AG04449 (cell line): ENCODE results near the gene POU6F1.

Experiments
- CTCF ChIA-PET: fragments of 350-600 bp; formaldehyde crosslinking; extraction: SDS; loops from one replicate; lab custom pipeline; 2021; ENCODE audit warnings: antibody characterized with exemption; lab: Yijun Ruan, JAX
- POLR2A ChIA-PET: fragments of 400-600, 350-600 bp; formaldehyde crosslinking; extraction: SDS; loops from one replicate; lab custom pipeline; 2020; ENCODE audit warnings: antibody characterized with exemption, inconsistent platforms; lab: Yijun Ruan, JAX
- DNase-seq: peaks from one replicate; pipeline ENCODE4 v3.0.0-alpha.2; 2010; ENCODE audit warnings: low read depth, low spot score
- H3K4me3 ChIP-seq: 2 replicates; pipeline ENCODE4 v1.5.1; 2011; ENCODE audit warnings: low read depth, mild to moderate bottlenecking, control low read depth, low read length
- TF ChIP-seq, protein P1 (sequence below): IDR thresholded peaks from one replicate; pipeline ENCODE4 v1.5.1; 2011; ENCODE audit warnings: mild to moderate bottlenecking, moderate library complexity, low read length, control low read depth, inconsistent platforms; ENCODE audit not compliant: insufficient read depth; ENCODE audit errors: missing control alignments

Gene POU6F1

DNA sequence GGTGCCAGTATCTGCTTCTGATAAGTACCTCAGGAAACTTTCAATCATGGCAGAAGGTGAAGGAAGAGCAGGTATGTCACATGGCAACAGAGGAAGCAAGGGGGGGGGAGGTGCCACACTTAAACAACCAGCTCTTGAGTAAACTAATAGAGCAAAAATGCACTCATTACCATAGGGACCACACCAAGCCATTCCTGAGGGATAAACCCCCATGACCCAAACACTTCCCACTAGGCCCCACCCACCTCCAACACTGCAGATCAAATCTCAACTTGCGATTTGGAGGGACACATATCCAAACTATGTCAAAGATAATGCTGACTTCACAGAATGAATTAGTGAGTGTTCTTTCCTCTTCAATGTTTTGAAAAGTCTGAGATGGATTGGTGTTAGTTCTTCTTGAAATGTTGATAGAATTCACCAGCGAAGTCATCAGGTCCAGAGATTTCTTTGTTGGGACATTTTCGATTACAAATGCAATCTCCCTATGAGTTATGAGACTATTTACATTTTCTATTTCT lies 61.6 kb downstream of the POU6F1 start:
- TF ChIP-seq, protein P1, sequence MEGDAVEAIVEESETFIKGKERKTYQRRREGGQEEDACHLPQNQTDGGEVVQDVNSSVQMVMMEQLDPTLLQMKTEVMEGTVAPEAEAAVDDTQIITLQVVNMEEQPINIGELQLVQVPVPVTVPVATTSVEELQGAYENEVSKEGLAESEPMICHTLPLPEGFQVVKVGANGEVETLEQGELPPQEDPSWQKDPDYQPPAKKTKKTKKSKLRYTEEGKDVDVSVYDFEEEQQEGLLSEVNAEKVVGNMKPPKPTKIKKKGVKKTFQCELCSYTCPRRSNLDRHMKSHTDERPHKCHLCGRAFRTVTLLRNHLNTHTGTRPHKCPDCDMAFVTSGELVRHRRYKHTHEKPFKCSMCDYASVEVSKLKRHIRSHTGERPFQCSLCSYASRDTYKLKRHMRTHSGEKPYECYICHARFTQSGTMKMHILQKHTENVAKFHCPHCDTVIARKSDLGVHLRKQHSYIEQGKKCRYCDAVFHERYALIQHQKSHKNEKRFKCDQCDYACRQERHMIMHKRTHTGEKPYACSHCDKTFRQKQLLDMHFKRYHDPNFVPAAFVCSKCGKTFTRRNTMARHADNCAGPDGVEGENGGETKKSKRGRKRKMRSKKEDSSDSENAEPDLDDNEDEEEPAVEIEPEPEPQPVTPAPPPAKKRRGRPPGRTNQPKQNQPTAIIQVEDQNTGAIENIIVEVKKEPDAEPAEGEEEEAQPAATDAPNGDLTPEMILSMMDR, result no peak
- ChIA-PET CTCF (no interaction called here), POLR2A (no interaction called here)
- H3K4me3 ChIP-seq, result no peak overlapping the region
- DNase-seq, result no peak

GRCh38 chr12:51152953-51153352 lies 64.9 kb downstream of the POU6F1 start:
- no peak overlapping the region for H3K4me3 ChIP-seq
- ChIA-PET CTCF (no interaction called here), POLR2A (no interaction called here)
- DNase-seq, result no peak
- TF ChIP-seq, protein P1, result no peak

GRCh38 chr12:51150777-51151176 lies 67.1 kb downstream of the POU6F1 start:
- ChIA-PET POLR2A (no interaction called here), CTCF (no interaction called here)
- H3K4me3 ChIP-seq, result no peak overlapping the region
- TF ChIP-seq, protein P1, result no peak
- no peak for DNase-seq

GRCh38 chr12:51147309-51147708 lies 70.6 kb downstream of the POU6F1 start:
- CTCF ChIA-PET, result no interaction called here
- TF ChIP-seq, protein P1, result no peak

GRCh38 chr12:51139292-51139844 lies 78.5 kb downstream of the POU6F1 start:
- no peak overlapping the region for H3K4me3 ChIP-seq
- CTCF ChIA-PET, result interaction anchor here (1.0 kb wide), 1 partner anchor 10 kb away, joined by 3 read pairs; no protein-coding TSS in a partner anchor
- DNase-seq, result no peak
- POLR2A ChIA-PET, result no interaction called here
- TF ChIP-seq, protein P1, result no peak

More at GRCh38 chr12:51147309-51147708, 70.6 kb downstream of the POU6F1 start:
- POLR2A ChIA-PET, result no interaction called here
- H3K4me3 ChIP-seq, result no peak overlapping the region
- no peak for DNase-seq
